Mesangial cell (primary cell): ENCODE data around the gene HIVEP1. TPM values are rescaled to one million over a fixed set of nuclear protein-coding genes. Genes with fewer than 3 reads are reported as not detected.

Source experiments
- total RNA-seq: library from RNA; depleted of rRNA; stranded (reverse); fragments of >200 nt; gene quantifications from 2 replicates; pipeline ENCODE4 v1.2.3, GENCODE V29; 2015

Gene HIVEP1
- total RNA-seq = 16.3 and 21.4 TPM in 2 replicates

GRCh38 chr6:12012038-12012557 is at the start of gene HIVEP1:
Gene HIVEP1 (plus strand): TSS chr6:12012312. CDS start chr6:12015629, 3,317 bp downstream.

Other genes with a start within 250 kb of the HIVEP1 start
- 0.51 and 1.1 TPM in 2 replicates for gene ADTRP, start 233.5 kb upstream of the HIVEP1 start, total RNA-seq